Neural progenitor cell (in vitro differentiated cells): ENCODE results near the gene NEK6. TPM values are rescaled to one million over a fixed set of nuclear protein-coding genes. Genes with fewer than 3 reads are reported as not detected.

Experiments
- DNase-seq: peaks from one replicate; pipeline ENCODE4 v3.0.0-alpha.2; 2016; ENCODE audit warnings: low spot score
- H2AFZ ChIP-seq: fragments of 200-600 bp; sonication (generic); replicated peaks from 2 replicates; pipeline ENCODE4 v1.6.1; 2016; ENCODE audit warnings: antibody characterized with exemption
- H3F3A ChIP-seq: fragments of 200-600 bp; sonication (generic); 2 replicates; pipeline ENCODE4 v1.6.1; 2016; ENCODE audit warnings: antibody characterized with exemption, low read depth
- H3K27ac ChIP-seq: fragments of 200-600 bp; sonication (generic); 2 replicates; pipeline ENCODE4 v1.5.1; 2016; ENCODE audit warnings: mild to moderate bottlenecking
- H3K27me3 ChIP-seq: fragments of 200-600 bp; sonication (generic); 2 replicates; pipeline ENCODE4 v1.6.1; 2016; ENCODE audit warnings: mild to moderate bottlenecking, moderate library complexity
- H3K36me3 ChIP-seq: fragments of 200-600 bp; sonication (generic); 2 replicates; pipeline ENCODE4 v1.5.1; 2016
- H3K4me1 ChIP-seq: fragments of 200-600 bp; sonication (generic); 2 replicates; pipeline ENCODE4 v1.6.1; 2016; ENCODE audit warnings: mixed run types
- H3K4me2 ChIP-seq: fragments of 200-600 bp; sonication (generic); 2 replicates; pipeline ENCODE4 v1.6.1; 2016
- H3K4me3 ChIP-seq: fragments of 200-600 bp; sonication (generic); 2 replicates; pipeline ENCODE4 v1.5.1; 2016
- H3K79me2 ChIP-seq: fragments of 200-600 bp; sonication (generic); 2 replicates; pipeline ENCODE4 v1.6.1; 2016; ENCODE audit warnings: low read depth
- H3K9ac ChIP-seq: fragments of 200-600 bp; sonication (generic); 2 replicates; pipeline ENCODE4 v1.6.1; 2016
- H3K9me3 ChIP-seq: fragments of 200-600 bp; sonication (generic); 2 replicates; pipeline ENCODE4 v1.5.1; 2016; ENCODE audit warnings: low read depth
- H4K20me1 ChIP-seq: fragments of 200-600 bp; sonication (generic); 2 replicates; pipeline ENCODE4 v1.6.1; 2016; ENCODE audit warnings: low read depth
- H3K27ac Mint-ChIP-seq: 3 replicates; pipeline ENCODE4 v1.8.0; 2021; ENCODE audit warnings: mixed read lengths
- H3K27me3 Mint-ChIP-seq: 2 replicates; pipeline ENCODE4 v1.8.0; 2022; ENCODE audit warnings: low read depth, mild to moderate bottlenecking, inconsistent platforms, moderate library complexity, mixed read lengths; ENCODE audit not compliant: insufficient read depth
- H3K36me3 Mint-ChIP-seq: 3 replicates; pipeline ENCODE4 v1.8.0; 2021; ENCODE audit warnings: mixed read lengths
- H3K4me1 Mint-ChIP-seq: 3 replicates; pipeline ENCODE4 v1.8.0; 2021; ENCODE audit warnings: mixed read lengths
- H3K4me3 Mint-ChIP-seq: 3 replicates; pipeline ENCODE4 v1.8.0; 2021; ENCODE audit warnings: mild to moderate bottlenecking, moderate library complexity, mixed read lengths
- H3K9me3 Mint-ChIP-seq: 3 replicates; pipeline ENCODE4 v1.8.0; 2020; ENCODE audit warnings: mixed read lengths
- CTCF ChIP-seq: fragments of 200-600 bp; sonication (generic); IDR thresholded peaks from 2 replicates; pipeline ENCODE4 v1.5.1; 2017; ENCODE audit warnings: antibody characterized with exemption, mild to moderate bottlenecking
- EZH2 ChIP-seq: fragments of 200-600 bp; sonication (generic); IDR thresholded peaks from 2 replicates; pipeline ENCODE4 v1.6.1; 2017; ENCODE audit warnings: antibody characterized with exemption, mild to moderate bottlenecking, moderate library complexity
- EZH2phosphoT487 ChIP-seq: fragments of 200-600 bp; sonication (generic); IDR thresholded peaks from 2 replicates; pipeline ENCODE4 v1.6.1; 2017; ENCODE audit warnings: antibody characterized with exemption
- total RNA-seq: library from RNA; depleted of rRNA; stranded (reverse); fragments of >200 nt; gene quantifications from 2 replicates; pipeline ENCODE4 v1.2.3, GENCODE V29; 2015; ENCODE audit warnings: low replicate concordance

The NEK6 gene
- total RNA-seq, 1 donor from 2014 or later, result 18.5 TPM

GRCh38 chr9:124353166-124353768, 95.5 kb downstream of the NEK6 start:
- peaks cover 18% of the 10 kb centered on the region for H3K79me2 ChIP-seq
- Mint-ChIP-seq H3K27ac (no peak overlapping the region), H3K4me3 (no peak overlapping the region), H3K36me3 (peaks cover 24% of the 10 kb centered on the region), H3K9me3 (no peaks in the 10 kb centered on the region), H3K4me1 (peaks cover 32% of the 10 kb centered on the region), H3K27me3 (no peaks in the 10 kb centered on the region)
- H3K27ac ChIP-seq, result peak overlapping the region; percentile 7
- no peak overlapping the region for H2AFZ ChIP-seq
- no peak overlapping the region for H3K9ac ChIP-seq
- peaks cover 47% of the 10 kb centered on the region for H4K20me1 ChIP-seq
- H3K9me3 ChIP-seq, result no peaks in the 10 kb centered on the region
- TF ChIP-seq EZH2 (no peak), EZH2phosphoT487 (no peak), CTCF (no peak)
- H3K4me1 ChIP-seq, result no peaks in the 10 kb centered on the region
- no peak overlapping the region for H3K4me2 ChIP-seq
- H3F3A ChIP-seq, result no peaks in the 10 kb centered on the region
- no peaks in the 10 kb centered on the region for H3K36me3 ChIP-seq
- H3K27me3 ChIP-seq, result no peaks in the 10 kb centered on the region
- H3K4me3 ChIP-seq, result no peak overlapping the region
- DNase-seq, result no peak

- H3K27ac ChIP-seq, result peak overlapping the region; percentile 7
- no peaks in the 10 kb centered on the region for H3K27me3 ChIP-seq
- H3K9me3 ChIP-seq, result no peaks in the 10 kb centered on the region
- no peak for TF ChIP-seq EZH2phosphoT487
- TF ChIP-seq CTCF, result no peak
- TF ChIP-seq EZH2, result no peak
- H3K9ac ChIP-seq, result no peak overlapping the region
- peaks cover 52% of the 10 kb centered on the region for H4K20me1 ChIP-seq
- H3K4me1 Mint-ChIP-seq, result peaks cover 34% of the 10 kb centered on the region
- H3K4me1 ChIP-seq, result no peaks in the 10 kb centered on the region
- peaks cover 23% of the 10 kb centered on the region for H3K79me2 ChIP-seq
- no peak overlapping the region for H3K4me3 ChIP-seq
- H3K4me2 ChIP-seq, result no peak overlapping the region
- peak overlapping the region; percentile 91 for H3K27ac Mint-ChIP-seq
- H3K36me3 ChIP-seq, result no peaks in the 10 kb centered on the region
- no peaks in the 10 kb centered on the region for H3F3A ChIP-seq
- no peaks in the 10 kb centered on the region for H3K27me3 Mint-ChIP-seq
- peaks cover 24% of the 10 kb centered on the region for H3K36me3 Mint-ChIP-seq
- no peak for DNase-seq
- no peak overlapping the region for H2AFZ ChIP-seq
- H3K9me3 Mint-ChIP-seq, result no peaks in the 10 kb centered on the region
- no peak overlapping the region for H3K4me3 Mint-ChIP-seq
These were observed 96.1 kb downstream of the NEK6 start for GRCh38 chr9:124353811-124354274.

- H3K36me3 ChIP-seq, result no peaks in the 10 kb centered on the region
- peaks cover 58% of the 10 kb centered on the region for H4K20me1 ChIP-seq
- no peak for DNase-seq
- Mint-ChIP-seq H3K4me1 (peaks cover 34% of the 10 kb centered on the region), H3K27me3 (peaks cover under 1% of the 10 kb centered on the region), H3K9me3 (no peaks in the 10 kb centered on the region), H3K4me3 (no peak overlapping the region), H3K36me3 (peaks cover 24% of the 10 kb centered on the region), H3K27ac (peak overlapping the region; percentile 57)
- H3K79me2 ChIP-seq, result peaks cover 29% of the 10 kb centered on the region
- no peak overlapping the region for H3K9ac ChIP-seq
- H3K4me1 ChIP-seq, result no peaks in the 10 kb centered on the region
- H3F3A ChIP-seq, result no peaks in the 10 kb centered on the region
- no peak overlapping the region for H3K4me2 ChIP-seq
- no peak overlapping the region for H3K4me3 ChIP-seq
- TF ChIP-seq CTCF (no peak), EZH2phosphoT487 (no peak), EZH2 (no peak)
- no peaks in the 10 kb centered on the region for H3K9me3 ChIP-seq
- H2AFZ ChIP-seq, result no peak overlapping the region
- no peak overlapping the region for H3K27ac ChIP-seq
- no peaks in the 10 kb centered on the region for H3K27me3 ChIP-seq
These were observed 96.7 kb downstream of the NEK6 start for GRCh38 chr9:124354346-124355038.
